Measurements from ENCODE around the gene TACC2. TPM values are rescaled to one million over a fixed set of nuclear protein-coding genes. Genes with fewer than 3 reads are reported as not detected.

TACC2 gene
- total and polyA plus RNA-seq, 9 of the 15 experiments (the other 6 are each of a cell fraction or from before 2014, with no cell fraction given): under 0.01 to 0.35 (median 0.03) TPM; not detected in 6

- no peaks in the 10 kb centered on the region for H3K36me3 ChIP-seq (ENCODE audit: control insufficient read depth, insufficient read depth, low read length)
- WGBS (ENCODE audit: insufficient coverage, low coverage, missing lambda C conversion rate): 0% methylated on average over 5 of the region's 5 CpGs
- ATAC-seq: no peak
- H3K4me3 ChIP-seq: no peak overlapping the region
- no peak for DNase-seq (ENCODE audit: extremely low read depth in 1 of 4, low spot score in 3 of 4)
- in situ Hi-C loops (cut with MboI) (no loop called here), intact Hi-C loops (cut with micrococcal nuclease) (no loop called here)
- no peaks in the 10 kb centered on the region for H4K20me1 ChIP-seq (replicated peaks; ENCODE audit: control insufficient read depth, insufficient read depth, low read length)
- H3K27me3 ChIP-seq (ENCODE audit: control insufficient read depth in 2 of 2, insufficient read depth in 2 of 2, low read length in 2 of 2): no peaks in the 10 kb centered on the region; a peak in 1 of 5 replicates
- no peak overlapping the region for H3K9ac ChIP-seq (ENCODE audit: insufficient read depth in 1 of 2, low read depth in 2 of 2, low read length in 2 of 2)
- H2AFZ ChIP-seq (ENCODE audit: low read depth, low read length): no peak overlapping the region
- H3K4me1 ChIP-seq (replicated peaks in 1 of 2; ENCODE audit: control insufficient read depth in 2 of 2, insufficient read depth in 2 of 2, low read length in 2 of 2): no peaks in the 10 kb centered on the region
- TF ChIP-seq, protein P1, sequence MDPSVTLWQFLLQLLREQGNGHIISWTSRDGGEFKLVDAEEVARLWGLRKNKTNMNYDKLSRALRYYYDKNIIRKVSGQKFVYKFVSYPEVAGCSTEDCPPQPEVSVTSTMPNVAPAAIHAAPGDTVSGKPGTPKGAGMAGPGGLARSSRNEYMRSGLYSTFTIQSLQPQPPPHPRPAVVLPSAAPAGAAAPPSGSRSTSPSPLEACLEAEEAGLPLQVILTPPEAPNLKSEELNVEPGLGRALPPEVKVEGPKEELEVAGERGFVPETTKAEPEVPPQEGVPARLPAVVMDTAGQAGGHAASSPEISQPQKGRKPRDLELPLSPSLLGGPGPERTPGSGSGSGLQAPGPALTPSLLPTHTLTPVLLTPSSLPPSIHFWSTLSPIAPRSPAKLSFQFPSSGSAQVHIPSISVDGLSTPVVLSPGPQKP (CRISPR knock-in tag; IDR thresholded peaks at IDR 0.05): no peak
- TF ChIP-seq KLF6 (CRISPR knock-in tag; IDR thresholded peaks at IDR 0.05; ENCODE audit: borderline replicate concordance): no peak
- TF ChIP-seq, protein P2, sequence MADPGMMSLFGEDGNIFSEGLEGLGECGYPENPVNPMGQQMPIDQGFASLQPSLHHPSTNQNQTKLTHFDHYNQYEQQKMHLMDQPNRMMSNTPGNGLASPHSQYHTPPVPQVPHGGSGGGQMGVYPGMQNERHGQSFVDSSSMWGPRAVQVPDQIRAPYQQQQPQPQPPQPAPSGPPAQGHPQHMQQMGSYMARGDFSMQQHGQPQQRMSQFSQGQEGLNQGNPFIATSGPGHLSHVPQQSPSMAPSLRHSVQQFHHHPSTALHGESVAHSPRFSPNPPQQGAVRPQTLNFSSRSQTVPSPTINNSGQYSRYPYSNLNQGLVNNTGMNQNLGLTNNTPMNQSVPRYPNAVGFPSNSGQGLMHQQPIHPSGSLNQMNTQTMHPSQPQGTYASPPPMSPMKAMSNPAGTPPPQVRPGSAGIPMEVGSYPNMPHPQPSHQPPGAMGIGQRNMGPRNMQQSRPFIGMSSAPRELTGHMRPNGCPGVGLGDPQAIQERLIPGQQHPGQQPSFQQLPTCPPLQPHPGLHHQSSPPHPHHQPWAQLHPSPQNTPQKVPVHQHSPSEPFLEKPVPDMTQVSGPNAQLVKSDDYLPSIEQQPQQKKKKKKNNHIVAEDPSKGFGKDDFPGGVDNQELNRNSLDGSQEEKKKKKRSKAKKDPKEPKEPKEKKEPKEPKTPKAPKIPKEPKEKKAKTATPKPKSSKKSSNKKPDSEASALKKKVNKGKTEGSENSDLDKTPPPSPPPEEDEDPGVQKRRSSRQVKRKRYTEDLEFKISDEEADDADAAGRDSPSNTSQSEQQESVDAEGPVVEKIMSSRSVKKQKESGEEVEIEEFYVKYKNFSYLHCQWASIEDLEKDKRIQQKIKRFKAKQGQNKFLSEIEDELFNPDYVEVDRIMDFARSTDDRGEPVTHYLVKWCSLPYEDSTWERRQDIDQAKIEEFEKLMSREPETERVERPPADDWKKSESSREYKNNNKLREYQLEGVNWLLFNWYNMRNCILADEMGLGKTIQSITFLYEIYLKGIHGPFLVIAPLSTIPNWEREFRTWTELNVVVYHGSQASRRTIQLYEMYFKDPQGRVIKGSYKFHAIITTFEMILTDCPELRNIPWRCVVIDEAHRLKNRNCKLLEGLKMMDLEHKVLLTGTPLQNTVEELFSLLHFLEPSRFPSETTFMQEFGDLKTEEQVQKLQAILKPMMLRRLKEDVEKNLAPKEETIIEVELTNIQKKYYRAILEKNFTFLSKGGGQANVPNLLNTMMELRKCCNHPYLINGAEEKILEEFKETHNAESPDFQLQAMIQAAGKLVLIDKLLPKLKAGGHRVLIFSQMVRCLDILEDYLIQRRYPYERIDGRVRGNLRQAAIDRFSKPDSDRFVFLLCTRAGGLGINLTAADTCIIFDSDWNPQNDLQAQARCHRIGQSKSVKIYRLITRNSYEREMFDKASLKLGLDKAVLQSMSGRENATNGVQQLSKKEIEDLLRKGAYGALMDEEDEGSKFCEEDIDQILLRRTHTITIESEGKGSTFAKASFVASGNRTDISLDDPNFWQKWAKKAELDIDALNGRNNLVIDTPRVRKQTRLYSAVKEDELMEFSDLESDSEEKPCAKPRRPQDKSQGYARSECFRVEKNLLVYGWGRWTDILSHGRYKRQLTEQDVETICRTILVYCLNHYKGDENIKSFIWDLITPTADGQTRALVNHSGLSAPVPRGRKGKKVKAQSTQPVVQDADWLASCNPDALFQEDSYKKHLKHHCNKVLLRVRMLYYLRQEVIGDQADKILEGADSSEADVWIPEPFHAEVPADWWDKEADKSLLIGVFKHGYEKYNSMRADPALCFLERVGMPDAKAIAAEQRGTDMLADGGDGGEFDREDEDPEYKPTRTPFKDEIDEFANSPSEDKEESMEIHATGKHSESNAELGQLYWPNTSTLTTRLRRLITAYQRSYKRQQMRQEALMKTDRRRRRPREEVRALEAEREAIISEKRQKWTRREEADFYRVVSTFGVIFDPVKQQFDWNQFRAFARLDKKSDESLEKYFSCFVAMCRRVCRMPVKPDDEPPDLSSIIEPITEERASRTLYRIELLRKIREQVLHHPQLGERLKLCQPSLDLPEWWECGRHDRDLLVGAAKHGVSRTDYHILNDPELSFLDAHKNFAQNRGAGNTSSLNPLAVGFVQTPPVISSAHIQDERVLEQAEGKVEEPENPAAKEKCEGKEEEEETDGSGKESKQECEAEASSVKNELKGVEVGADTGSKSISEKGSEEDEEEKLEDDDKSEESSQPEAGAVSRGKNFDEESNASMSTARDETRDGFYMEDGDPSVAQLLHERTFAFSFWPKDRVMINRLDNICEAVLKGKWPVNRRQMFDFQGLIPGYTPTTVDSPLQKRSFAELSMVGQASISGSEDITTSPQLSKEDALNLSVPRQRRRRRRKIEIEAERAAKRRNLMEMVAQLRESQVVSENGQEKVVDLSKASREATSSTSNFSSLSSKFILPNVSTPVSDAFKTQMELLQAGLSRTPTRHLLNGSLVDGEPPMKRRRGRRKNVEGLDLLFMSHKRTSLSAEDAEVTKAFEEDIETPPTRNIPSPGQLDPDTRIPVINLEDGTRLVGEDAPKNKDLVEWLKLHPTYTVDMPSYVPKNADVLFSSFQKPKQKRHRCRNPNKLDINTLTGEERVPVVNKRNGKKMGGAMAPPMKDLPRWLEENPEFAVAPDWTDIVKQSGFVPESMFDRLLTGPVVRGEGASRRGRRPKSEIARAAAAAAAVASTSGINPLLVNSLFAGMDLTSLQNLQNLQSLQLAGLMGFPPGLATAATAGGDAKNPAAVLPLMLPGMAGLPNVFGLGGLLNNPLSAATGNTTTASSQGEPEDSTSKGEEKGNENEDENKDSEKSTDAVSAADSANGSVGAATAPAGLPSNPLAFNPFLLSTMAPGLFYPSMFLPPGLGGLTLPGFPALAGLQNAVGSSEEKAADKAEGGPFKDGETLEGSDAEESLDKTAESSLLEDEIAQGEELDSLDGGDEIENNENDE (IDR thresholded peaks at IDR 0.05; ENCODE audit: low read depth, low read length): no peak
- TF ChIP-seq C11orf30 (IDR thresholded peaks at IDR 0.05; ENCODE audit: low read depth): no peak
- BruUV-seq (replicated peaks): no TSS peak
- H3K9me3 ChIP-seq (replicated peaks; ENCODE audit: control insufficient read depth, insufficient read depth, low read depth, low read length): no peaks in the 10 kb centered on the region
- no peak overlapping the region for H3K4me2 ChIP-seq (ENCODE audit: insufficient read depth, low read length)
- H3K27ac ChIP-seq (ENCODE audit: extremely low read depth, low read depth, low read length): no peak overlapping the region
- no peak for FAIRE-seq
- H3K9me1 ChIP-seq (ENCODE audit: control insufficient read depth, insufficient read depth, low read length): no peaks in the 10 kb centered on the region
- ChIA-PET CTCF (ENCODE audit: low intra/inter-chr PET ratio) (interaction anchor here (0.6 kb wide), 1 partner anchor 17 kb away, joined by 3 read pairs; no protein-coding TSS in a partner anchor), POLR2A (no interaction called here)
- no peaks in the 10 kb centered on the region for H3K79me2 ChIP-seq (ENCODE audit: control insufficient read depth, insufficient read depth, low read length)
Observed at GRCh38 chr10:122254831-122255230, 265.9 kb downstream of the TACC2 start.
